Vagina (tissue), 2 donors: Measurements from ENCODE around the gene SDCBP2.

ENCODE experiments used
- CTCF ChIP-seq, 3 experiments: fragments of 450-650 bp in 2 of 3; fragments of 200-600 bp in 1 of 3; sonication (generic) in 1 of 3; IDR thresholded peaks; one replicate each; pipeline ENCODE4 v1.5.1; 2017 to 2019; ENCODE audit warnings: antibody characterized with exemption in 3 of 3, mild to moderate bottlenecking in 2 of 3, moderate library complexity in 2 of 3
- POLR2A ChIP-seq, 2 donors: fragments of 450-650 bp; IDR thresholded peaks; one replicate each; pipeline ENCODE4 v1.6.1; 2017; ENCODE audit warnings: antibody characterized with exemption in 2 of 2, mild to moderate bottlenecking in 2 of 2, moderate library complexity in 2 of 2
- POLR2AphosphoS5 ChIP-seq, 2 donors: sonication (generic); formaldehyde crosslinking; IDR thresholded peaks; one replicate each; pipeline ENCODE4 v1.9.0; 2017; ENCODE audit warnings: antibody characterized with exemption in 2 of 2, mild to moderate bottlenecking in 2 of 2, low read depth in 1 of 2; ENCODE audit not compliant: insufficient read depth in 1 of 2

GRCh38 chr20:1346315-1346969, 17.5 kb upstream of the SDCBP2 start:
- TF ChIP-seq CTCF (IDR thresholded peaks at IDR 0.05) (no peak), POLR2AphosphoS5 (IDR thresholded peaks at IDR 0.05; ENCODE audit: insufficient read depth in 1 of 2, low read depth in 1 of 2) (no peak), POLR2A (IDR thresholded peaks at IDR 0.05) (no peak)
